GM21529 (cell line): Measurements from ENCODE around the gene STEEP1.

Source experiments
- ATAC-seq: cut with Tn5 transposase; IDR thresholded peaks from one replicate; pipeline ENCODE4 v1.9.1; 2021; ENCODE audit not compliant: unreplicated experiment

STEEP1 gene

GRCh38 chrX:119489212-119490074, 75.8 kb downstream of the STEEP1 start:
- no peak for ATAC-seq

GRCh38 chrX:119488749-119489148, 76.5 kb downstream of the STEEP1 start:
- no peak for ATAC-seq
